ENCODE results near the gene RAVER1.

DNA sequence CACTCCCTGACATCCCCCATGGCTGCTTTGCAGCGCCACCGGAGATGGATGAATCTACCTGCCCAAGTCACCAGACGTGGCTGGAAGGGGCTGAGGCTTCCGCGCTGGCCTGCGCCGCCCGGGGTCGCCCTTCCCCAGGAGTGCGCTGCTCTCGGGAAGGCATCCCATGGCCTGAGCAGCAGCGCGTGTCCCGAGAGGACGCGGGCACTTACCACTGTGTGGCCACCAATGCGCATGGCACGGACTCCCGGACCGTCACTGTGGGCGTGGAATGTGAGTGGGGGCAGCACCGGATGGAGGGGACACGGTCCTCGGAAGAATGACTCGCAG, 39.0 kb downstream of the RAVER1 start:
- TF ChIP-seq, protein P1, sequence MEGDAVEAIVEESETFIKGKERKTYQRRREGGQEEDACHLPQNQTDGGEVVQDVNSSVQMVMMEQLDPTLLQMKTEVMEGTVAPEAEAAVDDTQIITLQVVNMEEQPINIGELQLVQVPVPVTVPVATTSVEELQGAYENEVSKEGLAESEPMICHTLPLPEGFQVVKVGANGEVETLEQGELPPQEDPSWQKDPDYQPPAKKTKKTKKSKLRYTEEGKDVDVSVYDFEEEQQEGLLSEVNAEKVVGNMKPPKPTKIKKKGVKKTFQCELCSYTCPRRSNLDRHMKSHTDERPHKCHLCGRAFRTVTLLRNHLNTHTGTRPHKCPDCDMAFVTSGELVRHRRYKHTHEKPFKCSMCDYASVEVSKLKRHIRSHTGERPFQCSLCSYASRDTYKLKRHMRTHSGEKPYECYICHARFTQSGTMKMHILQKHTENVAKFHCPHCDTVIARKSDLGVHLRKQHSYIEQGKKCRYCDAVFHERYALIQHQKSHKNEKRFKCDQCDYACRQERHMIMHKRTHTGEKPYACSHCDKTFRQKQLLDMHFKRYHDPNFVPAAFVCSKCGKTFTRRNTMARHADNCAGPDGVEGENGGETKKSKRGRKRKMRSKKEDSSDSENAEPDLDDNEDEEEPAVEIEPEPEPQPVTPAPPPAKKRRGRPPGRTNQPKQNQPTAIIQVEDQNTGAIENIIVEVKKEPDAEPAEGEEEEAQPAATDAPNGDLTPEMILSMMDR (conservative IDR thresholded peaks at IDR 0.05 in 1 of 2, IDR thresholded peaks at IDR 0.05 in 1 of 2; ENCODE audit: low read depth in 1 of 2, low read length in 2 of 2) = no peak
- TF ChIP-seq EZH2 (IDR thresholded peaks at IDR 0.05; ENCODE audit: low read length, missing control alignments) = peak; percentile 2
